ENCODE results near the gene ANTXR2.

ANTXR2 gene

DNA sequence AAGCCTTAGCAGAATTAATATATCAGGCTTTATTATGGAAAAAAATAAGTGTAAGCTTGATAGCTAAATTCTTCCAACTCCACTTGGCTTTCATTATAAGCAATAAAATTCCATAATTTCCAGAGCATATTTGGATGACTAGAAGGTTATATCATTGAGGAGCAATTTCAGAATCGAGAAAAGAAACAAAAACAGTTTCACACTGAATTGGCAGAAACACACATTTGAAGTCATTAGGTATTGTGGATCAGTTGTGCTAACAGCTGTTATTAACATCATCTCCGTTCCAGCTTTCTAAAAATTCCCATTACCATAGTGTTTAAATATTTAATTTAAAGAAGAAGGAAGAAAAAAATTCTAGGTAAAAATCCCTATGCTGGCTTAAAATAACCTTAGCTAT lies 92.6 kb downstream of the ANTXR2 start:
- no peaks in the 10 kb centered on the region for H3K27me3 Mint-ChIP-seq
- peaks cover 31% of the 10 kb centered on the region for H3K36me3 Mint-ChIP-seq
- H3K4me1 Mint-ChIP-seq (ENCODE audit: low read depth), result no peaks in the 10 kb centered on the region
- no peaks in the 10 kb centered on the region for H3K9me3 Mint-ChIP-seq (ENCODE audit: low read depth)
- no peak overlapping the region for H3K4me3 Mint-ChIP-seq
- H3K27ac Mint-ChIP-seq, result no peak overlapping the region

- no peak overlapping the region for H3K4me3 Mint-ChIP-seq
- H3K27me3 Mint-ChIP-seq, result no peaks in the 10 kb centered on the region
- H3K4me1 Mint-ChIP-seq (ENCODE audit: low read depth), result no peaks in the 10 kb centered on the region
- no peak overlapping the region for H3K27ac Mint-ChIP-seq
- H3K36me3 Mint-ChIP-seq, result peaks cover 36% of the 10 kb centered on the region
- no peaks in the 10 kb centered on the region for H3K9me3 Mint-ChIP-seq (ENCODE audit: low read depth)
Measured at GRCh38 chr4:79979785-79980437, 93.1 kb downstream of the ANTXR2 start.

- H3K4me3 Mint-ChIP-seq, result no peak overlapping the region
- H3K27ac Mint-ChIP-seq, result no peak overlapping the region
- no peaks in the 10 kb centered on the region for H3K4me1 Mint-ChIP-seq (ENCODE audit: low read depth)
- no peaks in the 10 kb centered on the region for H3K9me3 Mint-ChIP-seq (ENCODE audit: low read depth)
- no peaks in the 10 kb centered on the region for H3K27me3 Mint-ChIP-seq
- H3K36me3 Mint-ChIP-seq, result peaks cover 37% of the 10 kb centered on the region
Measured at GRCh38 chr4:79977131-79977840, 95.7 kb downstream of the ANTXR2 start.

- no peaks in the 10 kb centered on the region for H3K27me3 Mint-ChIP-seq
- H3K36me3 Mint-ChIP-seq, result peaks cover 16% of the 10 kb centered on the region
- no peak overlapping the region for H3K4me3 Mint-ChIP-seq
- H3K9me3 Mint-ChIP-seq (ENCODE audit: low read depth), result no peaks in the 10 kb centered on the region
- no peak overlapping the region for H3K27ac Mint-ChIP-seq
- no peaks in the 10 kb centered on the region for H3K4me1 Mint-ChIP-seq (ENCODE audit: low read depth)
Measured at GRCh38 chr4:79964400-79965211, 108.4 kb downstream of the ANTXR2 start.

- no peaks in the 10 kb centered on the region for H3K9me3 Mint-ChIP-seq (ENCODE audit: low read depth)
- no peaks in the 10 kb centered on the region for H3K4me1 Mint-ChIP-seq (ENCODE audit: low read depth)
- peaks cover 16% of the 10 kb centered on the region for H3K36me3 Mint-ChIP-seq
- H3K27me3 Mint-ChIP-seq, result no peaks in the 10 kb centered on the region
- H3K4me3 Mint-ChIP-seq, result no peak overlapping the region
- H3K27ac Mint-ChIP-seq, result no peak overlapping the region
Measured at GRCh38 chr4:79964020-79964399, 109.0 kb downstream of the ANTXR2 start.

GRCh38 chr4:79959652-79960051 lies 113.4 kb downstream of the ANTXR2 start:
- Mint-ChIP-seq H3K4me3 (no peak overlapping the region), H3K27me3 (no peaks in the 10 kb centered on the region), H3K9me3 (ENCODE audit: low read depth) (no peaks in the 10 kb centered on the region), H3K4me1 (ENCODE audit: low read depth) (no peaks in the 10 kb centered on the region), H3K36me3 (peaks cover 10% of the 10 kb centered on the region), H3K27ac (no peak overlapping the region)

- no peak overlapping the region for H3K4me3 Mint-ChIP-seq
- no peaks in the 10 kb centered on the region for H3K4me1 Mint-ChIP-seq (ENCODE audit: low read depth)
- H3K9me3 Mint-ChIP-seq (ENCODE audit: low read depth), result no peaks in the 10 kb centered on the region
- H3K27ac Mint-ChIP-seq, result no peak overlapping the region
- peaks cover 3% of the 10 kb centered on the region for H3K36me3 Mint-ChIP-seq
- H3K27me3 Mint-ChIP-seq, result no peaks in the 10 kb centered on the region
Measured at GRCh38 chr4:79958466-79959264, 114.4 kb downstream of the ANTXR2 start.

DNA sequence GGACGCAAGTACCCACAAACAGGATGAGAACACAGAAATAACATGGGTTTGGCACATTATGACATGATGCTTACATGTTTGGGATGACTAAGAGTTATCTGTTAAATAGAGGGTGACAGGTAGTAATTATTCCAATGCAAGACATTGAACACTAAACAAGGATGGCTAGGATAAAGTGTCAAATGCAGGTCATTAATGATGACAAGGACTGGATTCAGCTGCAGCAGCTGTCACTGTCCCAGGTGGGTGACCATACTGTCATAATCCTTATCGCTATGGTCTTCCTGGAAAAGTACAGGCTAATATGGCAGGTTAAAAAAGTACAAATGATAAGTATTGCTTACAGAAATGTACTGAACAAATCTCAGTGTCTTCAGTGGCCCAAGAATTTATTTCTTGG lies 123.9 kb downstream of the ANTXR2 start:
- H3K36me3 Mint-ChIP-seq, result no peaks in the 10 kb centered on the region
- H3K9me3 Mint-ChIP-seq (ENCODE audit: low read depth), result no peaks in the 10 kb centered on the region
- no peak overlapping the region for H3K27ac Mint-ChIP-seq
- no peaks in the 10 kb centered on the region for H3K27me3 Mint-ChIP-seq
- peaks cover 1% of the 10 kb centered on the region for H3K4me1 Mint-ChIP-seq (ENCODE audit: low read depth)
- H3K4me3 Mint-ChIP-seq, result no peak overlapping the region

DNA sequence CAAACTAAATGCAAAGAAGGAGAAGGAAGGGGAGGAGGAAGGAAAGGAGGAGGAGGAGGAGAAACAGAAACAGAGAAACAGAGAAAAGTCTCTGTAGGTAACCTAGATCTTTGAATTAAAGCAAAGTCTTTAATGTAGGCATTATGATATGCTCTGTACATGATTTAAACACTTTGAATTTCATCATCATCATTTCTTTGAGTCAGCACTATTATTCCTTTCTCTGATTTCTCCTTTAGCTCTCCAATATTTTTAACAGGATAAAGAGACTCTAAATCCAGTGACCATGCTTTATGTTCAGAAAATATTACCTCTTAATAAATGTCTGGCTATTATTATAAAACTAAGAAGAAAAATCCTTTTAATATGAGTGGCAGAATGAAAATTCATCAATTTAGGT lies 124.3 kb downstream of the ANTXR2 start:
- H3K27me3 Mint-ChIP-seq, result no peaks in the 10 kb centered on the region
- no peaks in the 10 kb centered on the region for H3K36me3 Mint-ChIP-seq

DNA sequence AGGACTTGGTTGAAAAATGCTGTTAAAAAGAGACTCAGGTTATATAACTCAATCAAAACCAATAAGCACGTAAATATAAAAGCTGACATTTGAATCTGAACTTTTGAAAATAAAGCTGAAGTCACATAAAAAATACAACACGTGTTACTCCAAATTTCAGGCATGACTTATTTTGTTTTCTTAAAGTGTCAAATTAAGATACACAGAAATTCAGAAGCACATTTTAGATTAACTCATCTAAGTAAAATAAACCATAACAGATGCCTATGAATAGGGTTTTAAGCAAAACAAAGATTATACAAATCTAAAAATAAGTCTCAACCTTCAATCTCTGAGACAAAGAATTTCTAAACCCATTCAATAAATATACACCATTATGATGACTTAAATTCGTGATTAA lies 124.8 kb downstream of the ANTXR2 start:
- peaks cover 1% of the 10 kb centered on the region for H3K4me1 Mint-ChIP-seq (ENCODE audit: low read depth)
- no peaks in the 10 kb centered on the region for H3K27me3 Mint-ChIP-seq
- no peaks in the 10 kb centered on the region for H3K36me3 Mint-ChIP-seq
- H3K9me3 Mint-ChIP-seq (ENCODE audit: low read depth), result no peaks in the 10 kb centered on the region
- no peak overlapping the region for H3K27ac Mint-ChIP-seq
- no peak overlapping the region for H3K4me3 Mint-ChIP-seq

More for the DNA sequence above, 124.3 kb downstream of the ANTXR2 start:
- Mint-ChIP-seq H3K27ac (no peak overlapping the region), H3K4me3 (no peak overlapping the region), H3K9me3 (ENCODE audit: low read depth) (no peaks in the 10 kb centered on the region), H3K4me1 (ENCODE audit: low read depth) (peaks cover 1% of the 10 kb centered on the region)

DNA sequence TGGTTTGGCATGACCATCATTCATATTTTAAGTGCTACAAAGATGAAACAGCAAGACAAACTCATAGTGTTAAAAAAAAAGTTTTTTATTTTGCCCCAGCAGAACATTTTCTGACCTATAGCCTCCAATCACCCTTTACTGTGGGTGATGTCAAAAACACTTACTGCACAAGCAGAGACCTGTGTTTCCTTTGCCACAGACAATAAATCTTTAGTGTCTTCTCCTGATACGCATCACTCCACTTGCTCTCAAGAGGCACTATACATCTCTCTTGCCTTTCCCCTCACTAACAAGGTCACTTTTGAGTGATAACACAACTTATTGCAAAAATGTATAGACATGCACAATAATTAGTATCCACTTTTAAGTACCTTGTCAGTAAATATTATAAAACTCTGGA lies 125.6 kb downstream of the ANTXR2 start:
- peaks cover 1% of the 10 kb centered on the region for H3K4me1 Mint-ChIP-seq (ENCODE audit: low read depth)
- H3K4me3 Mint-ChIP-seq, result no peak overlapping the region

GRCh38 chr4:79935274-79935673 lies 137.8 kb downstream of the ANTXR2 start:
- Mint-ChIP-seq H3K4me1 (ENCODE audit: low read depth) (no peaks in the 10 kb centered on the region), H3K36me3 (peaks cover 3% of the 10 kb centered on the region), H3K4me3 (no peak overlapping the region), H3K9me3 (ENCODE audit: low read depth) (no peaks in the 10 kb centered on the region), H3K27me3 (no peaks in the 10 kb centered on the region), H3K27ac (no peak overlapping the region)

More for the DNA sequence above, 125.6 kb downstream of the ANTXR2 start:
- Mint-ChIP-seq H3K27ac (no peak overlapping the region), H3K36me3 (no peaks in the 10 kb centered on the region), H3K27me3 (no peaks in the 10 kb centered on the region), H3K9me3 (ENCODE audit: low read depth) (no peaks in the 10 kb centered on the region)

GRCh38 chr4:79934660-79935059 lies 138.4 kb downstream of the ANTXR2 start:
- H3K4me1 Mint-ChIP-seq (ENCODE audit: low read depth), result no peaks in the 10 kb centered on the region
- peaks cover 3% of the 10 kb centered on the region for H3K36me3 Mint-ChIP-seq
- no peaks in the 10 kb centered on the region for H3K9me3 Mint-ChIP-seq (ENCODE audit: low read depth)

DNA sequence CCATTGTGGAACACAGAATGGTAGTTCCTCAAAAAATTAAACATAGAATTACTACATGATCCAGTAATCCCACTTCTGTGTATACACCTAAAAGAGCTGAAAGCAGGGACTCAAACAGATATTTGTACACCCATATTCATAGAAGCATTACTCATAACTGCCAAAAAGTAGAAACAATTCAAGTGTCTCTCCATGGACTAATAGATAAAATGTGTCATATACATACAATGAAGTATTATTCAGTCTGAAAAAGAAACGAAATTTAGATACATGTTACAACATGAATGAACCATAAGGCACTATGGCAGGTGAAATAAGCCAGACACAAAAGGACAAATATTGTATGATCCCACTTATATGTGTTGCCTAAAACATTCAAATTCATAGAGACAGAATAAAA lies 145.1 kb downstream of the ANTXR2 start:
- Mint-ChIP-seq H3K4me1 (ENCODE audit: low read depth) (no peaks in the 10 kb centered on the region), H3K27me3 (no peaks in the 10 kb centered on the region), H3K36me3 (no peaks in the 10 kb centered on the region), H3K4me3 (no peak overlapping the region), H3K9me3 (ENCODE audit: low read depth) (no peaks in the 10 kb centered on the region), H3K27ac (no peak overlapping the region)

More at GRCh38 chr4:79934660-79935059, 138.4 kb downstream of the ANTXR2 start:
- Mint-ChIP-seq H3K27me3 (no peaks in the 10 kb centered on the region), H3K27ac (no peak overlapping the region), H3K4me3 (no peak overlapping the region)

Measured in activated naive CD8-positive, alpha-beta T cell (primary cell).